Coronary artery (tissue), 2 donors: Measurements from ENCODE around the gene LSM11.

Source experiments
- DNase-seq: peaks from one replicate; pipeline ENCODE4 v3.0.0-alpha.2; 2017; ENCODE audit warnings: low spot score
- H3K27ac ChIP-seq, 2 donors: fragments of 200-600 bp; sonication (generic); one replicate each; pipeline ENCODE4 v1.5.1; 2016 to 2019
- H3K4me3 ChIP-seq: fragments of 200-600 bp; sonication (generic); 2 replicates; pipeline ENCODE4 v1.5.1; 2016; ENCODE audit warnings: mild to moderate bottlenecking, moderate library complexity
- TF ChIP-seq, protein P1 (sequence below): fragments of 200-600 bp; sonication (generic); IDR thresholded peaks from one replicate; pipeline ENCODE4 v1.5.1; 2019; ENCODE audit warnings: antibody characterized with exemption

Gene LSM11

DNA sequence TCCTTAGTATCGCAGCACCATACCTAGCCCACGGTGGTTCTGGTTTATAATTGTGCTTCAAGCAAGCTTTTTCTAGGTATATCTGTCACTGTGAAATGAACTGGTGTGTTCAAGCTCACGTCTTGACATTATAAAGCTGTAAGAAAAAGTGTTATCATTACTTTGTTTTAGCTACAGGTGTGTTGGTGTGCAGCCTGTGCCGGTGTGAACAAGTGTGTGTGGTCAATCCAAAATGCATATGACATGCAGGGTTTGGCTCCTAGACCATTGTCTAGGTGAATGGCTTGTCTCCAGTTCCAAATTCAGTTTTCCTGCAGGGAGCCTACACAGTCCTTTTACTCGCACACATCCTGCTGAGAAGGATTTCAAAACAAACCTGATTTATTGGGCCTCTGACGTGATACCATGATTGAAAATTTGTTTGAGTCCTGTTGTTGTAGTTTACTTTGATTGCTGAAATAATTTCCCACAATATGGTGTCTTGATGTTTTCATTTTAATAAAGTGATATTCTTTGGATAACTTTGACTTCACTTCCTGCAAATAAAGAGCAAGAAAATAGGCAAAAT lies 3.7 kb downstream of the LSM11 start:
- TF ChIP-seq, protein P1, sequence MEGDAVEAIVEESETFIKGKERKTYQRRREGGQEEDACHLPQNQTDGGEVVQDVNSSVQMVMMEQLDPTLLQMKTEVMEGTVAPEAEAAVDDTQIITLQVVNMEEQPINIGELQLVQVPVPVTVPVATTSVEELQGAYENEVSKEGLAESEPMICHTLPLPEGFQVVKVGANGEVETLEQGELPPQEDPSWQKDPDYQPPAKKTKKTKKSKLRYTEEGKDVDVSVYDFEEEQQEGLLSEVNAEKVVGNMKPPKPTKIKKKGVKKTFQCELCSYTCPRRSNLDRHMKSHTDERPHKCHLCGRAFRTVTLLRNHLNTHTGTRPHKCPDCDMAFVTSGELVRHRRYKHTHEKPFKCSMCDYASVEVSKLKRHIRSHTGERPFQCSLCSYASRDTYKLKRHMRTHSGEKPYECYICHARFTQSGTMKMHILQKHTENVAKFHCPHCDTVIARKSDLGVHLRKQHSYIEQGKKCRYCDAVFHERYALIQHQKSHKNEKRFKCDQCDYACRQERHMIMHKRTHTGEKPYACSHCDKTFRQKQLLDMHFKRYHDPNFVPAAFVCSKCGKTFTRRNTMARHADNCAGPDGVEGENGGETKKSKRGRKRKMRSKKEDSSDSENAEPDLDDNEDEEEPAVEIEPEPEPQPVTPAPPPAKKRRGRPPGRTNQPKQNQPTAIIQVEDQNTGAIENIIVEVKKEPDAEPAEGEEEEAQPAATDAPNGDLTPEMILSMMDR: no peak
- no peak for DNase-seq
- Histone ChIP-seq H3K4me3 (no peak overlapping the region), H3K27ac (no peak overlapping the region)

DNA sequence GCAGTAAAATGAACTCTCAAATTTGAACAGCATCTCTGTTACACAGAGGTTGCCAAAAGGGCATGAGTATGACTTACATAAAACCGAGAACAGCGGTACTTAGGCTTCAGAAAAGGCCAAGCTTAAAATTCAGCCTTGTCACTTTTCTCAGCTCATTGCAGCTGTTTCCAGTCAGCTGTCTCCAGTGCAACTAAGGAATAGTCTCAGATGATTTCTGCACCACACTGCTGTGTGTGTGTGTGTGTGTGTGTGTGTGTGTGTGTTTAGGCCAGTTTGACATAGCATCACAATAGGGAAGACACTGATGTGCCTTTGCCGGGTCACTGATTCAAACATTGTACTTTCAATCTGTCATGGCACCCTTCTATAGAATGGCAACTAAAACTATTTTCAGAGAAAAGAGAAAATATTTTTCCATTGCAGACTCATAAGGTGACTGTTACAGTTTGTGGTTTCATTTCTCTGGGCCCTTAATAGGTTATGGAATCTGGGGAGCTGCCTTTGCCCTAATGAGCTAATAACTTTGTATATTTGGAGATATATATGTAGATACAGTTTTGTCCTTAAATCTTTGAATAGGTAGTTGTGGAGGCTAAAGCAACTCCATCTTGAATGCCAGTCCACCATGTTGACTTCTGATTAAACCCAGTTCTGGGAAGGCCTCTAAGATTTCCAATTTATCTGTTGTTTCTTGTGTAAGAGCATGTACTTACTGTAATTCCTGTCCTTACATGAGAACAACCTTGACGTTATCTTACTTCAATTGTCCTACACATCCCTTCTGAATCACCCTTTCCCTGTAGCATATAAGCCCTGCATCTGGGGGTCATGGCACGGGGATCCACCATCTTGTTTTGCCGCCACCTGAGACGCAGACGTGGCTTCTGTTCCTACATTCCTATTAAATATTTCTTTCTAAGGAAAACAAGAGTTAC lies 4.5 kb downstream of the LSM11 start:
- no peak overlapping the region for H3K4me3 ChIP-seq
- no peak for DNase-seq
- H3K27ac ChIP-seq: peak overlapping the region in 1 of 2 donors; percentile 11
- TF ChIP-seq, protein P1: no peak

DNA sequence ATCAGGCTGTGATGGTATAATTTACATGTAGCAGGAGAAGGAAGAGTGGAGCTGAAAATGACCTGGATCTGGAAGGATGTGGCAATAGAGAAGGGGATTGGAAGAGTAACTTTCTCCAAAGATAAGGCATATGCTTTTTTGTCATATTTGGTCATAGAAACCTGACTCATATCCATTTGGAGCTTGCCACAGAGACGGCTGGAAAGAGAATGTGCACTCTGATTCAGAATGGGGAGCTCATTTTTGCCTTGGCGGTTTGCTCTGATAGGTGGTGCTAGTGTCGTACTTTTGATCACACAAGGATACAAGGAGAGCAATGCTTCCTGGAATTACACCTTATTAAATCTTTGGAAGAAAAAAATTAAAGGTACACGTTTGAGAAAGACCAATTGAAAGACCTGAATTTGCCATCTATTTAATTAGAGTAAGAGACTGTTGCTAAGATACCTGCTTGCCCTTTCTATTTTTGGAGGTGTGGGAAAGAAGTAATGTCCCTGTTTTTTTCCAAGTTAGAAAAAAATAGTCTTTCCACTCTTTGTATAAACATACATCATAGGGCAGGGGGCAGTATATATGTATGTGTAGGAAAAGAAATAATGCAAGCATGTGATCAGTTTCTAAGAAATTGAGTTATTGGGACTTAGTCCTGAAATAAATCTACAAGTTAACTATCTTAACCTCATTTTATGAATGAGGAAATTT lies 5.4 kb downstream of the LSM11 start:
- H3K4me3 ChIP-seq: no peak overlapping the region
- H3K27ac ChIP-seq: peak overlapping the region in 1 of 2 donors; percentile 11
- no peak for DNase-seq
- TF ChIP-seq, protein P1: no peak

DNA sequence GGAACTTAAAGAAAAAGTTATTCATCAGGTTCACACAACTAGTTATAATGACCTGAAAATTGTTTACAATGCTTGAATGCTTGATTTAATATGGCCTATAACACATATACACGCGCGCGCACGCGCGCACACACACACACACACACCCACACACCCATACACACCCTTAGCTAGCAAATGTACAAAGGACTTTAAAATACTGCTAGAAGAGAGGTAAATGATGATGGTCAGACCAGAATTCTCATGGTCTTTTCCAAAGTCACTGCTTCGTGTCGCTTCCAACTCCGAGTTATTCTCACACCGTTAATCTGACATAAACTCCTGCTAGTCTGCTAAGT lies 5.9 kb downstream of the LSM11 start:
- H3K4me3 ChIP-seq: no peak overlapping the region
- TF ChIP-seq, protein P1: no peak
- no peak overlapping the region for H3K27ac ChIP-seq
- no peak for DNase-seq

DNA sequence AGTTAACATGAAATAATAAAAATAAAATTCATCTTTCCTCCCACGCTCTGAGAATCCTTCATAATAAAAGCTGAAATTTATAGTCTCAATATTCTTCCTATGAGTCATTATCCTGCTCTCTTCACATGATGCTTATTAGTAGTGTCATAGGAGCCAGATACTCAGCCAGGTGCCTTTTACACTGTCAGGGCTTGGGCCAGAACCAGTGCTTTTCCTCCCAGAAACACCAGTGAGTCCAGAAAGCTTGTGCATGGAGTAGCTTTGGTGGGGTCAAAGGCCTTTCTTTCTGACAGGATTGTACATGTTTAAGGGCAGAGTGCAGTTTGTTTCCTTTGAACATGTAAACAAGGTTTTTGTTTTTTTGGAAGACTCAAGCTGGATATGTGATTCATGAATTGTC lies 6.8 kb downstream of the LSM11 start:
- TF ChIP-seq, protein P1: no peak
- Histone ChIP-seq H3K27ac (no peak overlapping the region), H3K4me3 (no peak overlapping the region)
- DNase-seq: no peak

DNA sequence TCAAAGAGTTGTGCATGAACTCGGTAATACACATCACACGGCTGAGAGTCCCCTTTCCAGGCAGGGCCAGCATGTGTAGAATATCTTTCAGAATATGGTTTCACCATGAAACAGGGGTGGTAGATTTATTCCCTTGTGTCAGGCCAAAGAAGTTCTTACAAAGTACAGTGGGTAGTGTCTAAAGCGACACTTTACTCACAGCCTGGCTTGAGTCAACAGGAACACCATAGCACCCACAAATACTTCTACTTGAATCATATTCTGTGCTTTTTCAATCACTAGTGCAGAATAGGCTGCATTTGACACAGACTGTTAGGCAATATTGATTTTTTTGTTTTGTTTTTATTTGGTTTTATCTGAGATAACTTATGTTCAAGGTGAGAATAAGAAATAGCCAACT lies 12.6 kb downstream of the LSM11 start:
- TF ChIP-seq, protein P1: no peak
- H3K4me3 ChIP-seq: no peak overlapping the region
- DNase-seq: no peak
- no peak overlapping the region for H3K27ac ChIP-seq
